ENCODE measurements around the gene LTO1. TPM values are rescaled to one million over a fixed set of nuclear protein-coding genes. Genes with fewer than 3 reads are reported as not detected.
"Not testable (repeated sequence)": the region's sequence is repeated elsewhere in the genome, so short reads cannot be mapped to it uniquely, and the experiment has no call there.

Gene LTO1
- total RNA-seq, 1 donor from 2014 or later, result 28.5 TPM

DNA sequence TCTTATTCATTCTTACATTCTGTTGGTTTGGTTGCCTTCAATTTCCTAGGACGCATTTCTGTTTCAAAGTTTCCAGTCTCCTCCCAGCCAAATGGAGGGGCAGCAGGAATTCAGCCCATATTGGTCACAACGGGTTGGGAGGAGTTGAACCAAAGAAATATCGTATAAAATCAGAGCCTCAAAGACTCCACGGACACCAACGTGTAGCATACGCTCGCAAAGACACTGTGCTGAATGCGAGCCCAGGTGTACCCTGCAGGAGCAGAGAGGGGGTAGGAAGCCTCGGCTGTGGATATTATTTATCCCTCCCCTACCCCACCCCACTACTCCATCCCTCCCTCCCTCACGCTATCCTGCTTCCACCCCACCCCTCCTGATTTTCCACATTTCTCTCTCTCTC is 49.7 kb downstream of the LTO1 start:
- Mint-ChIP-seq H3K27me3 (peaks cover 3% of the 10 kb centered on the region), H3K4me1 (ENCODE audit: low read depth) (no peaks in the 10 kb centered on the region), H3K27ac (no peak overlapping the region), H3K36me3 (ENCODE audit: insufficient read depth) (peaks cover 2% of the 10 kb centered on the region), H3K4me3 (ENCODE audit: low read depth) (no peak overlapping the region), H3K9me3 (ENCODE audit: low read depth) (peaks cover 6% of the 10 kb centered on the region)
- no peak for TF ChIP-seq CTCF (IDR thresholded peaks at IDR 0.05; ENCODE audit: unreplicated experiment)
- no peak for DNase-seq (ENCODE audit: low spot score, unreplicated experiment)

- Mint-ChIP-seq H3K4me1 (ENCODE audit: low read depth) (no peaks in the 10 kb centered on the region), H3K4me3 (ENCODE audit: low read depth) (no peak overlapping the region), H3K27ac (no peak overlapping the region), H3K9me3 (ENCODE audit: low read depth) (peaks cover 3% of the 10 kb centered on the region), H3K27me3 (peaks cover 3% of the 10 kb centered on the region), H3K36me3 (ENCODE audit: insufficient read depth) (no peaks in the 10 kb centered on the region)
- no peak for TF ChIP-seq CTCF (IDR thresholded peaks at IDR 0.05; ENCODE audit: unreplicated experiment)
- no peak for DNase-seq (ENCODE audit: low spot score, unreplicated experiment)
Observed at GRCh38 chr11:69624293-69624692, 50.9 kb downstream of the LTO1 start.

DNA sequence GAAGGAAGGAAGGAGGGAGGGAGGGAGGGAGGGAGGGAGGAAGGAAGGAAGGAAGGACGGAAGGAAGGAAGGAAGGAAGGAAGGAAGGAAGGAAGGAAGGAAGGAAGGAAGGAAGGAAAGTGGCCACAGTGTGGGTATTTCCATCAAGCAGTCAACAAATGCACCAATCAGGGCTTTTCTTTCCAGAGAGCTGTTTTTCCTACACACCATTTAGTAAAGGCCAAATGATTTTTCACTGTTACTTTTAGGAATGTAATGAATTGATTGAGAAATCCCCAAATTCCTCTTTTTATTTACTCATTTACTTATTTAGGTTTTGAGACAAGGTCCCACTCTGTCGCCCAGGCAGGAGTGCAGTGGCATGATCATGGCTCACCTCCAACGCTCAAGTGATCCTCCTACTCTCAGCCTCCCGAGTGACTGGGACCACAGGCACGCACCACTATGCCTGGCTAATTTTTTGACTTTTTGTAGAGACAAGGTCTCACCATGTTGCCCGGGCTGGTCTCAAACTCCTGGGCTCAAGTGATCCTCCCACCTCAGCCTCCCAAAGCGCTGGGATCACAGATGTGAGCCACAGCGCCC is 53.0 kb downstream of the LTO1 start:
- H3K27ac Mint-ChIP-seq; H3K4me3 Mint-ChIP-seq (ENCODE audit: low read depth); H3K9me3 Mint-ChIP-seq (ENCODE audit: low read depth); DNase-seq (ENCODE audit: low spot score, unreplicated experiment); H3K36me3 Mint-ChIP-seq (ENCODE audit: insufficient read depth); H3K4me1 Mint-ChIP-seq (ENCODE audit: low read depth); H3K27me3 Mint-ChIP-seq: not testable (repeated sequence)

DNA sequence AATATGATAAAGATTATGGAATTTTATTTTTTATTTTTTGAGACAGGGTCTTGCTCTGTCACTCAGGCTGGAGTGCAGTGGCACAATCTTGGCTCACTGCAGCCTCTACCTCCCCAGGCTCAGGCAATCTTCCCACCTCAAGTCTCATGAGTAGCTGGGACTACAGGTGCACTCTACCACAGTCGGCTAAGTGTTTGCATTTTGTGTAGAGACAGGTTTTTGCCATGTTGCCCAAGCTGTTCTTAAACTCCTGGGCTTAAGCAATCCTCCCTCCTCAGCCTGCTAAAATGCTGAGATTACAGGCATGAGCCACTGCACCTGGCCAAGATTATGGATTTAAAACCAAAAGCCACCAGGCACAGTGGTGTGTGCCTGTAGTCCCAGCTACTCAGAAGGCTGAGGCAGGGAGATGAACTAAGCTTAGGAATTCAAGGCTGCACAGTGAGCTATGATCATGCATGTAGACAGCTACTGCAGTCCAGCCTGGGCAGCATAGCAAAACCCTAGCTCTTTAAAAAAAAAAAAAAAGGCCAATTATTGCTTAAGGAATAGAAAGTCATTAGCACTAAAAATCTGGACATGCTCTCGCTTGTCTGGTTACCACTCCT is 54.4 kb downstream of the LTO1 start:
- no peak for TF ChIP-seq CTCF (IDR thresholded peaks at IDR 0.05; ENCODE audit: unreplicated experiment)
- no peaks in the 10 kb centered on the region for H3K9me3 Mint-ChIP-seq (ENCODE audit: low read depth)
- H3K4me1 Mint-ChIP-seq (ENCODE audit: low read depth), result no peaks in the 10 kb centered on the region
- H3K27me3 Mint-ChIP-seq, result no peaks in the 10 kb centered on the region
- H3K4me3 Mint-ChIP-seq (ENCODE audit: low read depth), result no peak overlapping the region
- no peak for DNase-seq (ENCODE audit: low spot score, unreplicated experiment)
- H3K27ac Mint-ChIP-seq, result no peak overlapping the region
- no peaks in the 10 kb centered on the region for H3K36me3 Mint-ChIP-seq (ENCODE audit: insufficient read depth)

- no peak for TF ChIP-seq CTCF (IDR thresholded peaks at IDR 0.05; ENCODE audit: unreplicated experiment)
- no peak for DNase-seq (ENCODE audit: low spot score, unreplicated experiment)
- Mint-ChIP-seq H3K4me1 (ENCODE audit: low read depth) (no peaks in the 10 kb centered on the region), H3K27ac (no peak overlapping the region), H3K9me3 (ENCODE audit: low read depth) (no peaks in the 10 kb centered on the region), H3K36me3 (ENCODE audit: insufficient read depth) (no peaks in the 10 kb centered on the region), H3K27me3 (peaks cover 3% of the 10 kb centered on the region), H3K4me3 (ENCODE audit: low read depth) (no peak overlapping the region)
Observed at GRCh38 chr11:69618237-69618636, 56.9 kb downstream of the LTO1 start.

- peaks cover 3% of the 10 kb centered on the region for H3K27me3 Mint-ChIP-seq
- no peak overlapping the region for H3K4me3 Mint-ChIP-seq (ENCODE audit: low read depth)
- no peaks in the 10 kb centered on the region for H3K9me3 Mint-ChIP-seq (ENCODE audit: low read depth)
- no peaks in the 10 kb centered on the region for H3K4me1 Mint-ChIP-seq (ENCODE audit: low read depth)
- TF ChIP-seq CTCF (IDR thresholded peaks at IDR 0.05; ENCODE audit: unreplicated experiment), result no peak
- no peak overlapping the region for H3K27ac Mint-ChIP-seq
- H3K36me3 Mint-ChIP-seq (ENCODE audit: insufficient read depth), result no peaks in the 10 kb centered on the region
- DNase-seq (ENCODE audit: low spot score, unreplicated experiment), result no peak
Observed at GRCh38 chr11:69617682-69618081, 57.5 kb downstream of the LTO1 start.

All from progenitor cell of endocrine pancreas (in vitro differentiated cells).